Chondrocyte (in vitro differentiated cells): ENCODE data around the gene NRF1. TPM values are rescaled to one million over a fixed set of nuclear protein-coding genes. Genes with fewer than 3 reads are reported as not detected.

ENCODE experiments used
- DNase-seq: peaks from one replicate; pipeline ENCODE4 v3.0.0; 2021; ENCODE audit warnings: mixed read lengths, low spot score
- H3K27ac Mint-ChIP-seq: one replicate; pipeline ENCODE4 v1.8.0; 2021; ENCODE audit warnings: mild to moderate bottlenecking, moderate library complexity, mixed read lengths; ENCODE audit not compliant: unreplicated experiment
- H3K27me3 Mint-ChIP-seq: 2 replicates; pipeline ENCODE4 v1.8.0; 2021; ENCODE audit warnings: low read depth, mixed read lengths
- H3K36me3 Mint-ChIP-seq: 2 replicates; pipeline ENCODE4 v1.8.0; 2021; ENCODE audit warnings: low read depth, mixed read lengths
- H3K4me1 Mint-ChIP-seq: 2 replicates; pipeline ENCODE4 v1.8.0; 2021; ENCODE audit warnings: low read depth, mild to moderate bottlenecking, mixed read lengths
- H3K4me3 Mint-ChIP-seq: one replicate; pipeline ENCODE4 v1.8.0; 2021; ENCODE audit warnings: mild to moderate bottlenecking, moderate library complexity, mixed read lengths; ENCODE audit not compliant: unreplicated experiment
- H3K9me3 Mint-ChIP-seq: 2 replicates; pipeline ENCODE4 v1.8.0; 2021; ENCODE audit warnings: low read depth, mixed read lengths
- CTCF ChIP-seq: fragments of 200-600 bp; sonication (generic); IDR thresholded peaks from 2 replicates; pipeline ENCODE4 v1.5.0; 2021; ENCODE audit warnings: antibody characterized with exemption, mild to moderate bottlenecking, moderate library complexity
- microRNA-seq: library from miRNA; unstranded; fragments of <30 nt; microRNA quantifications from one replicate; pipeline ENCODE4 v1.2.0, GENCODE V29; 2020; ENCODE audit warnings: borderline number of aligned reads
- total RNA-seq: library from RNA; stranded (reverse); gene quantifications from 3 replicates; pipeline ENCODE4 v1.2.1, GENCODE V29; 2021

Gene NRF1
- total RNA-seq, 1 donor from 2014 or later = 13.3 TPM

- Mint-ChIP-seq H3K27me3 (no peaks in the 10 kb centered on the region), H3K36me3 (no peaks in the 10 kb centered on the region)
Measured at GRCh38 chr7:129803546-129804081, 192.1 kb downstream of the NRF1 start.

GRCh38 chr7:129804111-129804889, 192.8 kb downstream of the NRF1 start:
- no peak for TF ChIP-seq CTCF
- Mint-ChIP-seq H3K9me3 (no peaks in the 10 kb centered on the region), H3K27ac (no peak overlapping the region), H3K36me3 (no peaks in the 10 kb centered on the region), H3K4me1 (no peaks in the 10 kb centered on the region), H3K4me3 (no peak overlapping the region), H3K27me3 (no peaks in the 10 kb centered on the region)
- peak; percentile 74 for DNase-seq

More at GRCh38 chr7:129803546-129804081, 192.1 kb downstream of the NRF1 start:
- Mint-ChIP-seq H3K4me3 (no peak overlapping the region), H3K9me3 (no peaks in the 10 kb centered on the region), H3K27ac (no peak overlapping the region), H3K4me1 (no peaks in the 10 kb centered on the region)
- DNase-seq = peak; percentile 63
- no peak for TF ChIP-seq CTCF

GRCh38 chr7:129804890-129805719, 193.6 kb downstream of the NRF1 start:
- TF ChIP-seq CTCF = no peak
- no peaks in the 10 kb centered on the region for H3K4me1 Mint-ChIP-seq
- H3K27ac Mint-ChIP-seq = no peak overlapping the region
- no peaks in the 10 kb centered on the region for H3K27me3 Mint-ChIP-seq
- DNase-seq = peak; percentile 64
- H3K4me3 Mint-ChIP-seq = no peak overlapping the region
- no peaks in the 10 kb centered on the region for H3K9me3 Mint-ChIP-seq
- H3K36me3 Mint-ChIP-seq = no peaks in the 10 kb centered on the region

Small RNAs within 50 kb of the gene (microRNA-seq; reads per million reads assigned to microRNA genes)
- gene MIR182 (49.9 reads per million, percentile 51 among the genes with 10 or more reads in this experiment), gene MIR183 (38.2 reads per million, percentile 47 among the genes with 10 or more reads in this experiment), gene MIR96 (2.2 reads per million)

Other genes with a start within 250 kb of the NRF1 start
- 0.87 to 1.3 TPM (median 1.2 TPM) in 3 replicates for gene STRIP2, start 177.3 kb upstream of the NRF1 start, total RNA-seq
- gene SMKR1, start 109.2 kb upstream of the NRF1 start, total RNA-seq = 0.20 TPM in 1 of 3 replicates, not detected in the others